Panc1 (cell line): ENCODE data around the gene KAZN. TPM values are rescaled to one million over a fixed set of nuclear protein-coding genes. Genes with fewer than 3 reads are reported as not detected.

Experiments
- ATAC-seq: fragments of 200-7000 bp; cut with Tn5 transposase; 2 replicates; pipeline ENCODE4 v1.9.1; 2020; ENCODE audit warnings: mild to moderate bottlenecking, moderate library complexity
- BruUV-seq: library from RNA; stranded (reverse); fragments of 400-500 nt; replicated peaks from 2 replicates; lab custom pipeline; 2021; lab: Mats Ljungman, UMichigan
- CTCF ChIA-PET: fragments of 300-600 bp; sonication (Branson Sonifier 250); formaldehyde crosslinking; loops from one replicate; lab custom pipeline; 2022; ENCODE audit warnings: antibody characterized with exemption; lab: Charles Lee
- POLR2A ChIA-PET: fragments of 300-600 bp; sonication (Branson Sonifier 250); formaldehyde crosslinking; loops from one replicate; lab custom pipeline; 2022; ENCODE audit warnings: antibody characterized with exemption; lab: Charles Lee
- DNase-seq: peaks from one replicate; pipeline ENCODE4 v3.0.0-alpha.2; 2010; ENCODE audit warnings: low read depth, low spot score
- H3K27ac ChIP-seq: 2 replicates; pipeline ENCODE4 v1.5.1; 2011; ENCODE audit warnings: mild to moderate bottlenecking, low read length, inconsistent platforms
- H3K27me3 ChIP-seq: fragments of 200-500 bp; sonication (Bioruptor generic); 2 replicates; pipeline ENCODE4 v1.6.0; 2014; ENCODE audit warnings: low read length, inconsistent platforms; ENCODE audit not compliant: control insufficient read depth, insufficient read depth
- H3K36me3 ChIP-seq: fragments of 200-500 bp; sonication (Bioruptor generic); 2 replicates; pipeline ENCODE4 v1.5.1; 2014; ENCODE audit warnings: inconsistent platforms, mild to moderate bottlenecking, low read length, moderate library complexity; ENCODE audit not compliant: control insufficient read depth, insufficient read depth
- H3K4me1 ChIP-seq: 2 replicates; pipeline ENCODE4 v1.5.1; 2011; ENCODE audit warnings: inconsistent platforms, mild to moderate bottlenecking, low read length, moderate library complexity; ENCODE audit not compliant: control insufficient read depth, insufficient read depth
- H3K4me3 ChIP-seq, 2 experiments: 2 replicates each; pipeline ENCODE4 v1.5.1; 2011 to 2012; ENCODE audit warnings: low read depth in 2 of 2, low read length in 2 of 2, mild to moderate bottlenecking in 2 of 2, inconsistent platforms in 1 of 2, moderate library complexity in 1 of 2
- H3K9me3 ChIP-seq: fragments of 200-500 bp; sonication (Bioruptor generic); 2 replicates; pipeline ENCODE4 v1.5.1; 2014; ENCODE audit warnings: low read depth, mild to moderate bottlenecking, inconsistent platforms, low read length, moderate library complexity; ENCODE audit not compliant: control insufficient read depth, insufficient read depth
- CTCF ChIP-seq: fragments of 450-650 bp; IDR thresholded peaks from 2 replicates; pipeline ENCODE4 v1.5.1; 2017; ENCODE audit warnings: mild to moderate bottlenecking
- POLR2AphosphoS5 ChIP-seq: IDR thresholded peaks from 2 replicates; pipeline ENCODE4 v1.6.1; 2012; ENCODE audit warnings: mild to moderate bottlenecking, low read depth, low read length, moderate library complexity
- SIN3A ChIP-seq: IDR thresholded peaks from 2 replicates; pipeline ENCODE4 v1.6.1; 2012; ENCODE audit warnings: low read depth, mild to moderate bottlenecking, low read length, moderate library complexity, borderline replicate concordance; ENCODE audit not compliant: insufficient read depth
- TCF7L2 ChIP-seq: IDR thresholded peaks from 2 replicates; pipeline ENCODE4 v1.6.1; 2011; ENCODE audit warnings: mild to moderate bottlenecking, low read depth, low read length, inconsistent platforms
- in situ Hi-C: cut with HindIII; loops from 2 replicates; pipeline ENCODE4 v1.10.0; 2016; ENCODE audit warnings: low sequenced_read_pairs, low pct_unique_long_range_greater_than_20kb
- intact Hi-C: fragments of 100-400 bp; cut with micrococcal nuclease; formaldehyde crosslinking; loops from one replicate; pipeline ENCODE4 v1.10.0; 2022; ENCODE audit not compliant: unreplicated experiment
- total RNA-seq: library from RNA; stranded (reverse); gene quantifications from one replicate; pipeline ENCODE4 v1.2.1, GENCODE V29; 2021; ENCODE audit not compliant: unreplicated experiment
- TF ChIP-seq, protein P1 (sequence below), 2 experiments: IDR thresholded peaks; 2 replicates each; pipeline ENCODE4 v1.6.1; 2011 to 2012; ENCODE audit warnings: low read depth in 2 of 2, control low read depth in 1 of 2, low read length in 1 of 2, mild to moderate bottlenecking in 1 of 2, moderate library complexity in 1 of 2; ENCODE audit not compliant: insufficient read depth in 1 of 2

The KAZN gene
- total RNA-seq, 1 experiment from 2014 or later: 6.6 TPM

GRCh38 chr1:15008783-15009729 lies 410.6 kb downstream of the KAZN start:
- POLR2A ChIA-PET: interaction anchor here (0.6 kb wide), 1 partner anchor 13 kb away, joined by 4 read pairs; no protein-coding TSS in a partner anchor
- no peak overlapping the region for H3K4me3 ChIP-seq
- in situ Hi-C loops: no loop called here

GRCh38 chr1:15011160-15011559 lies 412.7 kb downstream of the KAZN start:
- TF ChIP-seq CTCF (no peak), SIN3A (no peak), POLR2AphosphoS5 (no peak), TCF7L2 (no peak)
- TF ChIP-seq, protein P1, sequence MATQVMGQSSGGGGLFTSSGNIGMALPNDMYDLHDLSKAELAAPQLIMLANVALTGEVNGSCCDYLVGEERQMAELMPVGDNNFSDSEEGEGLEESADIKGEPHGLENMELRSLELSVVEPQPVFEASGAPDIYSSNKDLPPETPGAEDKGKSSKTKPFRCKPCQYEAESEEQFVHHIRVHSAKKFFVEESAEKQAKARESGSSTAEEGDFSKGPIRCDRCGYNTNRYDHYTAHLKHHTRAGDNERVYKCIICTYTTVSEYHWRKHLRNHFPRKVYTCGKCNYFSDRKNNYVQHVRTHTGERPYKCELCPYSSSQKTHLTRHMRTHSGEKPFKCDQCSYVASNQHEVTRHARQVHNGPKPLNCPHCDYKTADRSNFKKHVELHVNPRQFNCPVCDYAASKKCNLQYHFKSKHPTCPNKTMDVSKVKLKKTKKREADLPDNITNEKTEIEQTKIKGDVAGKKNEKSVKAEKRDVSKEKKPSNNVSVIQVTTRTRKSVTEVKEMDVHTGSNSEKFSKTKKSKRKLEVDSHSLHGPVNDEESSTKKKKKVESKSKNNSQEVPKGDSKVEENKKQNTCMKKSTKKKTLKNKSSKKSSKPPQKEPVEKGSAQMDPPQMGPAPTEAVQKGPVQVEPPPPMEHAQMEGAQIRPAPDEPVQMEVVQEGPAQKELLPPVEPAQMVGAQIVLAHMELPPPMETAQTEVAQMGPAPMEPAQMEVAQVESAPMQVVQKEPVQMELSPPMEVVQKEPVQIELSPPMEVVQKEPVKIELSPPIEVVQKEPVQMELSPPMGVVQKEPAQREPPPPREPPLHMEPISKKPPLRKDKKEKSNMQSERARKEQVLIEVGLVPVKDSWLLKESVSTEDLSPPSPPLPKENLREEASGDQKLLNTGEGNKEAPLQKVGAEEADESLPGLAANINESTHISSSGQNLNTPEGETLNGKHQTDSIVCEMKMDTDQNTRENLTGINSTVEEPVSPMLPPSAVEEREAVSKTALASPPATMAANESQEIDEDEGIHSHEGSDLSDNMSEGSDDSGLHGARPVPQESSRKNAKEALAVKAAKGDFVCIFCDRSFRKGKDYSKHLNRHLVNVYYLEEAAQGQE (IDR thresholded peaks at IDR 0.05; ENCODE audit: insufficient read depth in 1 of 2, low read depth in 2 of 2, low read length in 1 of 2): no peak
- no TSS peak for BruUV-seq
- no peaks in the 10 kb centered on the region for H3K4me1 ChIP-seq
- no peaks in the 10 kb centered on the region for H3K36me3 ChIP-seq
- intact Hi-C loops: loop anchor here (5.0 kb wide), 1 partner anchor 89 kb away; no protein-coding TSS in a partner anchor
- H3K27me3 ChIP-seq: no peaks in the 10 kb centered on the region
- H3K9me3 ChIP-seq: no peaks in the 10 kb centered on the region
- no peak overlapping the region for H3K4me3 ChIP-seq
- DNase-seq (no peak), ATAC-seq (no peak)
- ChIA-PET CTCF (no interaction called here), POLR2A (no interaction called here)
- in situ Hi-C loops: no loop called here
- H3K27ac ChIP-seq: no peak overlapping the region

More at GRCh38 chr1:15008783-15009729, 410.6 kb downstream of the KAZN start:
- H3K27me3 ChIP-seq: no peaks in the 10 kb centered on the region
- no peaks in the 10 kb centered on the region for H3K36me3 ChIP-seq
- DNase-seq: no peak
- TF ChIP-seq, protein P1 (IDR thresholded peaks at IDR 0.05; ENCODE audit: insufficient read depth in 1 of 2, low read depth in 2 of 2, low read length in 1 of 2): no peak
- TF ChIP-seq POLR2AphosphoS5 (no peak), SIN3A (no peak), CTCF (no peak), TCF7L2 (no peak)
- H3K27ac ChIP-seq: no peak overlapping the region
- CTCF ChIA-PET: interaction anchor here (0.6 kb wide), 2 partner anchors 56 to 573 kb away, joined by 3 to 5 read pairs; no protein-coding TSS in a partner anchor
- no peaks in the 10 kb centered on the region for H3K9me3 ChIP-seq
- intact Hi-C loops: no loop called here
- ATAC-seq: no peak
- BruUV-seq: no TSS peak
- H3K4me1 ChIP-seq: no peaks in the 10 kb centered on the region
